ENCODE results near the gene TRAM2.

The TRAM2 gene

GRCh38 chr6:52507557-52508260, 69.2 kb downstream of the TRAM2 start:
- DNase-seq (ENCODE audit: low read depth): peak; percentile 97
- TF ChIP-seq, protein P1, sequence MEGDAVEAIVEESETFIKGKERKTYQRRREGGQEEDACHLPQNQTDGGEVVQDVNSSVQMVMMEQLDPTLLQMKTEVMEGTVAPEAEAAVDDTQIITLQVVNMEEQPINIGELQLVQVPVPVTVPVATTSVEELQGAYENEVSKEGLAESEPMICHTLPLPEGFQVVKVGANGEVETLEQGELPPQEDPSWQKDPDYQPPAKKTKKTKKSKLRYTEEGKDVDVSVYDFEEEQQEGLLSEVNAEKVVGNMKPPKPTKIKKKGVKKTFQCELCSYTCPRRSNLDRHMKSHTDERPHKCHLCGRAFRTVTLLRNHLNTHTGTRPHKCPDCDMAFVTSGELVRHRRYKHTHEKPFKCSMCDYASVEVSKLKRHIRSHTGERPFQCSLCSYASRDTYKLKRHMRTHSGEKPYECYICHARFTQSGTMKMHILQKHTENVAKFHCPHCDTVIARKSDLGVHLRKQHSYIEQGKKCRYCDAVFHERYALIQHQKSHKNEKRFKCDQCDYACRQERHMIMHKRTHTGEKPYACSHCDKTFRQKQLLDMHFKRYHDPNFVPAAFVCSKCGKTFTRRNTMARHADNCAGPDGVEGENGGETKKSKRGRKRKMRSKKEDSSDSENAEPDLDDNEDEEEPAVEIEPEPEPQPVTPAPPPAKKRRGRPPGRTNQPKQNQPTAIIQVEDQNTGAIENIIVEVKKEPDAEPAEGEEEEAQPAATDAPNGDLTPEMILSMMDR (conservative IDR thresholded peaks at IDR 0.05; ENCODE audit: control insufficient read depth, insufficient read depth, low read depth, low read length): no peak

GRCh38 chr6:52506476-52506875, 70.4 kb downstream of the TRAM2 start:
- TF ChIP-seq, protein P1 (conservative IDR thresholded peaks at IDR 0.05; ENCODE audit: control insufficient read depth, insufficient read depth, low read depth, low read length): no peak
- no peak overlapping the region for H3K4me3 ChIP-seq (ENCODE audit: control insufficient read depth, low read depth, low read length)
- DNase-seq (ENCODE audit: low read depth): no peak

More at GRCh38 chr6:52507557-52508260, 69.2 kb downstream of the TRAM2 start:
- H3K4me3 ChIP-seq (ENCODE audit: control insufficient read depth, low read depth, low read length): no peak overlapping the region

DNA sequence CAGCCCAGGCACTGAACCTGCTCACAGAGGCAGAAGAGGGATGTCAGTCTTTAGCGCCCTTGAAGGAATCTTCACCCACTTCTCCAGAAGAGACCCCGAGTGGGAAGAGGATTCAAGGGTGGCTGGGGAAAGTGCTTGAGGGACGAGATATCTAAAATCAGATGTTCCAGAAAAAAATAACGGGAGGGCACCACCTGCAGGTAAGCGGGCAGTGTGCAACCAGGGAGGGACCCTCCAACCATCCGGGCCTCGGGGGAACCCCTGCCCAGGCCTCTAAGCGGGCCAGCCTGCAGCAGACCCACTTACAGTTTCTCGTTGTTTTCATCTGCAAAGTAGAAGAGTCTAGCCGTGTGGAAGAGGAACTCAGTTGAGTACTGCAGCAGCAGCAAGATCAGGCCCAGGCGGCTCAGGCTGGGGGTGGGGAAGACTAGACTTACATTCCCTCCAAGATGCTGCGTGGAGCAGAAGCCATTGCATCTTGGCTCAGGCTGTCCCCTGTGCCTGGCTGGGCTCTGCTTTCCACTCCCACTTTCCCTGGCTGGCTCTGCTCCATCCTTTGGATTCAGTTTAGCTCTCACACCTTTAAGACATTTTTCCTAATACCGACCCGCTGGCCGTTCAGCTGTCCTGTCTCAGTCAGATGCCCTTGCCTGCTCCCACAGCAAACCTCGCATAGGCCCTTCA, 71.0 kb downstream of the TRAM2 start:
- DNase-seq (ENCODE audit: low read depth): no peak
- TF ChIP-seq, protein P1 (conservative IDR thresholded peaks at IDR 0.05; ENCODE audit: control insufficient read depth, insufficient read depth, low read depth, low read length): no peak
- no peak overlapping the region for H3K4me3 ChIP-seq (ENCODE audit: control insufficient read depth, low read depth, low read length)

- TF ChIP-seq, protein P1 (conservative IDR thresholded peaks at IDR 0.05; ENCODE audit: control insufficient read depth, insufficient read depth, low read depth, low read length): no peak
- H3K4me3 ChIP-seq (ENCODE audit: control insufficient read depth, low read depth, low read length): no peak overlapping the region
- no peak for DNase-seq (ENCODE audit: low read depth)
Observed at GRCh38 chr6:52504782-52505136, 72.1 kb downstream of the TRAM2 start.

GRCh38 chr6:52503851-52504781, 72.7 kb downstream of the TRAM2 start:
- H3K4me3 ChIP-seq (ENCODE audit: control insufficient read depth, low read depth, low read length): no peak overlapping the region
- peak; percentile 92 for DNase-seq (ENCODE audit: low read depth)
- TF ChIP-seq, protein P1 (conservative IDR thresholded peaks at IDR 0.05; ENCODE audit: control insufficient read depth, insufficient read depth, low read depth, low read length): no peak

DNA sequence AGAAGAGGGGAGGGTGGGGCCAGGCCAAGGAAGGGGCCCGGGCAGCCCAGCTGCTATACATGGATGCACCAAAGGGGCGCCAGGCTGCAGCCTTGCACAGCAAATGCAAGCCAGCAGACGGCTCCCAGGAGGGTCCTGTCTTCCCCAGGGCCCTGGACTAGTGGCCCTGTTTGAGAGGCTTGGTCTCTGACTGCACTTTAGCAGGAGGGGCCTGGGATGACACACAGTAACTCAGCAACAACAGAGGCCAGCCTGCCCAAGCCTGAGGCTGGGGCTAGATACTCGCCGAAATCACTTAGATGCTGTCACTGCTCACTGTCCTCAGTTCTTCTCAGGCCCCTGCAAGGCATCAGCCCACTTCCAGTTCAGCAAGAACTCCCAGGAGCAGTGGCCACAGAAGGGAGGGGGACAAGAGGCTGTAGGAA, 73.5 kb downstream of the TRAM2 start:
- TF ChIP-seq, protein P1 (conservative IDR thresholded peaks at IDR 0.05; ENCODE audit: control insufficient read depth, insufficient read depth, low read depth, low read length): no peak
- DNase-seq (ENCODE audit: low read depth): no peak
- no peak overlapping the region for H3K4me3 ChIP-seq (ENCODE audit: control insufficient read depth, low read depth, low read length)

All from fibroblast of mammary gland (primary cell).